H1 (cell line): ENCODE measurements around the gene SVIP. TPM values are rescaled to one million over a fixed set of nuclear protein-coding genes. Genes with fewer than 3 reads are reported as not detected.

ENCODE experiments used
- CTCF ChIA-PET: fragments of 300-600 bp; sonication (Branson Sonifier 250); formaldehyde crosslinking; loops from one replicate; lab custom pipeline; 2021; ENCODE audit not compliant: partially characterized antibody; lab: Charles Lee
- POLR2A ChIA-PET: fragments of 300-600 bp; sonication (Branson Sonifier 250); formaldehyde crosslinking; loops from one replicate; lab custom pipeline; 2021; ENCODE audit warnings: inconsistent platforms; ENCODE audit not compliant: partially characterized antibody; lab: Charles Lee
- DNase-seq, 2 experiments: peaks; one replicate each; pipeline versions ENCODE4 v3.0.0 to v3.0.0-alpha.2; 2010 to 2022; ENCODE audit warnings: low spot score in 2 of 2, low read depth in 1 of 2, mixed read lengths in 1 of 2
- FAIRE-seq: peaks from 2 replicates; lab custom pipeline; 2011; peaks lifted over from hg19 to GRCh38; lab: Jason Lieb, UNC
- H2AFZ ChIP-seq: 2 replicates; pipeline ENCODE4 v1.8.1; 2012; ENCODE audit warnings: low read length, inconsistent platforms
- H2AK5ac ChIP-seq: 2 replicates; pipeline ENCODE4 v1.6.1; 2013; ENCODE audit warnings: low read depth, low read length
- H2BK120ac ChIP-seq: replicated peaks from 2 replicates; pipeline ENCODE3; 2013; ENCODE audit warnings: low read depth, low read length, inconsistent platforms
- H2BK12ac ChIP-seq: 2 replicates; pipeline ENCODE4 v1.6.1; 2013; ENCODE audit warnings: low read depth, low read length
- H2BK15ac ChIP-seq: 2 replicates; pipeline ENCODE4 v1.6.1; 2013; ENCODE audit warnings: low read length
- H2BK20ac ChIP-seq: 2 replicates; pipeline ENCODE4 v1.6.1; 2013; ENCODE audit warnings: low read length
- H2BK5ac ChIP-seq: 2 replicates; pipeline ENCODE4 v1.6.1; 2013; ENCODE audit warnings: low read depth, low read length
- H3K14ac ChIP-seq: 2 replicates; pipeline ENCODE4 v1.6.1; 2013; ENCODE audit warnings: inconsistent platforms; ENCODE audit not compliant: insufficient read length
- H3K18ac ChIP-seq: 2 replicates; pipeline ENCODE4 v1.6.1; 2013; ENCODE audit warnings: low read length; ENCODE audit errors: extremely low read depth
- H3K23ac ChIP-seq: 2 replicates; pipeline ENCODE4 v1.6.1; 2013; ENCODE audit warnings: inconsistent platforms; ENCODE audit not compliant: insufficient read length
- H3K23me2 ChIP-seq: 2 replicates; pipeline ENCODE4 v1.6.1; 2013; ENCODE audit warnings: low read depth, low read length
- H3K27ac ChIP-seq: 2 replicates; pipeline ENCODE4 v1.6.1; 2011; ENCODE audit warnings: low read depth, low read length, inconsistent platforms
- H3K27me3 ChIP-seq, 4 experiments: replicated peaks in 1 of 4; 1 replicate in 1 of 4; 2 replicates in 3 of 4; pipeline versions ENCODE4 v1.6.1 to v1.8.1; 2011 to 2013; ENCODE audit warnings: low read length in 3 of 4, mild to moderate bottlenecking in 3 of 4, inconsistent platforms in 2 of 4, mixed read lengths in 2 of 4, moderate library complexity in 1 of 4; ENCODE audit not compliant: control insufficient read depth in 3 of 4, insufficient read depth in 3 of 4; ENCODE audit errors: extremely low read depth in 1 of 4
- H3K36me3 ChIP-seq, 4 experiments: 2 replicates each; pipeline versions ENCODE4 v1.6.1 to v1.8.1; 2011 to 2013; ENCODE audit warnings: mild to moderate bottlenecking in 4 of 4, low read length in 3 of 4, moderate library complexity in 2 of 4, control low read depth in 1 of 4, inconsistent platforms in 1 of 4; ENCODE audit not compliant: insufficient read depth in 4 of 4, control insufficient read depth in 2 of 4
- H3K4ac ChIP-seq: replicated peaks from 2 replicates; pipeline ENCODE3; 2013; ENCODE audit warnings: low read length, low read depth, mixed read lengths, inconsistent platforms; ENCODE audit not compliant: insufficient read length
- H3K4me1 ChIP-seq, 4 experiments: replicated peaks in 1 of 4; 1 replicate in 1 of 4; 2 replicates in 3 of 4; pipeline versions ENCODE4 v1.6.1 to v1.8.1; 2011 to 2013; ENCODE audit warnings: low read length in 3 of 4, inconsistent platforms in 2 of 4, mixed read lengths in 1 of 4; ENCODE audit not compliant: insufficient read depth in 4 of 4, control insufficient read depth in 3 of 4
- H3K4me2 ChIP-seq, 2 experiments: 2 replicates each; pipeline versions ENCODE4 v1.6.1 to v1.8.1; 2011 to 2013; ENCODE audit warnings: low read depth in 2 of 2, low read length in 2 of 2, control low read depth in 1 of 2, inconsistent platforms in 1 of 2, mild to moderate bottlenecking in 1 of 2; ENCODE audit not compliant: insufficient read depth in 1 of 2
- H3K4me3 ChIP-seq, 4 experiments: fragments of 200-600, 300-600 bp in 1 of 4; sonication (generic), shearing (Covaris generic), sonication (Bioruptor Twin) in 1 of 4; 2 replicates each; pipeline versions ENCODE4 v1.5.1 to v1.8.1; 2011 to 2016; ENCODE audit warnings: low read length in 4 of 4, low read depth in 3 of 4, control low read depth in 2 of 4, inconsistent platforms in 2 of 4, mild to moderate bottlenecking in 2 of 4, mixed read lengths in 1 of 4, moderate library complexity in 1 of 4; ENCODE audit not compliant: insufficient read depth in 2 of 4; ENCODE audit errors: extremely low read depth in 1 of 4
- H3K56ac ChIP-seq: replicated peaks from 2 replicates; pipeline ENCODE3; 2013; ENCODE audit warnings: low read depth, mild to moderate bottlenecking, mixed read lengths, low read length, inconsistent platforms; ENCODE audit not compliant: insufficient read length
- H3K79me1 ChIP-seq: 2 replicates; pipeline ENCODE4 v1.6.1; 2013; ENCODE audit warnings: low read depth, low read length, control low read depth
- H3K79me2 ChIP-seq, 2 experiments: 2 replicates each; pipeline versions ENCODE4 v1.6.1 to v1.8.1; 2012 to 2013; ENCODE audit warnings: low read length in 2 of 2, mild to moderate bottlenecking in 2 of 2, inconsistent platforms in 1 of 2; ENCODE audit not compliant: insufficient read depth in 2 of 2, control insufficient read depth in 1 of 2
- H3K9ac ChIP-seq, 4 experiments: replicated peaks in 1 of 4; 1 replicate in 1 of 4; 2 replicates in 3 of 4; pipeline versions ENCODE4 v1.6.1 to v1.8.1; 2011 to 2013; ENCODE audit warnings: low read depth in 3 of 4, low read length in 3 of 4, control low read depth in 2 of 4, mild to moderate bottlenecking in 2 of 4, moderate library complexity in 2 of 4, inconsistent platforms in 1 of 4; ENCODE audit errors: extremely low read depth in 1 of 4
- H3K9me3 ChIP-seq, 2 experiments: 2 replicates each; pipeline versions ENCODE4 v1.6.1 to v1.8.1; 2012 to 2013; ENCODE audit warnings: mild to moderate bottlenecking in 2 of 2, moderate library complexity in 2 of 2, control low read depth in 1 of 2, inconsistent platforms in 1 of 2, low read depth in 1 of 2, low read length in 1 of 2, mixed read lengths in 1 of 2; ENCODE audit not compliant: insufficient read depth in 2 of 2
- H4K20me1 ChIP-seq, 2 experiments: replicated peaks in 1 of 2; 2 replicates each; pipeline versions ENCODE3 to v1.8.1; 2011 to 2013; ENCODE audit warnings: inconsistent platforms in 2 of 2, low read length in 2 of 2, mild to moderate bottlenecking in 1 of 2; ENCODE audit not compliant: insufficient read depth in 2 of 2, control insufficient read depth in 1 of 2
- H4K5ac ChIP-seq: 2 replicates; pipeline ENCODE4 v1.6.1; 2013; ENCODE audit warnings: low read length, low read depth, mixed read lengths, inconsistent platforms; ENCODE audit not compliant: insufficient read length
- H4K8ac ChIP-seq: 2 replicates; pipeline ENCODE4 v1.8.0; 2013; ENCODE audit warnings: mild to moderate bottlenecking, moderate library complexity, low read length, inconsistent platforms; ENCODE audit not compliant: insufficient read depth; ENCODE audit errors: extremely low read depth
- H4K91ac ChIP-seq: replicated peaks from 2 replicates; pipeline ENCODE3; 2013; ENCODE audit warnings: low read length, mixed read lengths, inconsistent platforms; ENCODE audit not compliant: insufficient read length
- E2F6 ChIP-seq: IDR thresholded peaks from 2 replicates; pipeline ENCODE4 v1.6.1; 2012; ENCODE audit warnings: inconsistent platforms
- KDM4A ChIP-seq: IDR thresholded peaks from one replicate; pipeline ENCODE4 v1.7.1; 2012; ENCODE audit warnings: low read depth, mild to moderate bottlenecking, moderate library complexity, low read length, inconsistent platforms; ENCODE audit not compliant: severe bottlenecking
- RAD21 ChIP-seq, 2 experiments: IDR thresholded peaks in 1 of 2; conservative IDR thresholded peaks in 1 of 2; 2 replicates each; pipeline ENCODE4 v1.6.1; 2011; ENCODE audit warnings: low read depth in 2 of 2, low read length in 2 of 2, improper control_type of control experiment in 1 of 2, inconsistent platforms in 1 of 2, mild to moderate bottlenecking in 1 of 2, moderate library complexity in 1 of 2
- SIRT6 ChIP-seq: IDR thresholded peaks from one replicate; pipeline ENCODE4 v1.7.1; 2012; ENCODE audit warnings: low read length, inconsistent platforms
- SP1 ChIP-seq: IDR thresholded peaks from 2 replicates; pipeline ENCODE4 v1.6.1; 2011; ENCODE audit warnings: low read depth, low read length
- TBP ChIP-seq: IDR thresholded peaks from 2 replicates; pipeline ENCODE4 v1.6.1; 2011; ENCODE audit warnings: low read depth, low read length, improper control_type of control experiment
- WGBS, 2 experiments: shearing (Covaris generic) in 1 of 2; methylation state at CpG; one replicate each; pipeline versions ENCODE4 v1.1.6 to v1.1.7; 2013 to 2015; ENCODE audit warnings: low lambda C conversion rate in 2 of 2, mixed read lengths in 2 of 2, inconsistent platforms in 1 of 2, low coverage in 1 of 2, missing lambda C conversion rate in 1 of 2; ENCODE audit not compliant: insufficient replicate concordance in 2 of 2, insufficient coverage in 1 of 2, insufficient read length in 1 of 2; ENCODE audit errors: extremely low coverage in 1 of 2, missing lambda C conversion rate in 1 of 2; 5-methylcytosine and 5-hydroxymethylcytosine counted together
- polyA plus RNA-seq, 7 experiments: library from polyadenylated mRNA; depleted of rRNA in 3 of 7; stranded (reverse) in 5 of 7; unstranded in 2 of 7; fragments of >200 nt in 5 of 7; fragments of 200-250 nt in 2 of 7; gene quantifications; 1 replicate in 5 of 7; 2 replicates in 1 of 7; 4 replicates in 1 of 7; pipeline versions ENCODE4 v1.2.1 to v1.2.3, GENCODE V29; 2011 to 2013; ENCODE audit warnings: missing spikeins in 2 of 7, mixed read lengths in 2 of 7
- total RNA-seq: library from RNA; stranded (reverse); fragmentation: NEBNext Ultra II Directional; extraction: Animal tissue kit (Norgen Biotek cat#: 25700); gene quantifications from 2 replicates; pipeline ENCODE4 v1.2.1, GENCODE V29; 2021

SVIP gene
- total and polyA plus RNA-seq, 2 of the 8 experiments (the other 6 are each of a cell fraction or from before 2014, with no cell fraction given) = 1.2 to 11.4 TPM

GRCh38 chr11:22822203-22822602, 7.4 kb downstream of the SVIP start:
- Histone ChIP-seq H4K8ac (no peak overlapping the region), H2AK5ac (no peak overlapping the region), H2BK15ac (no peak overlapping the region), H2BK5ac (no peak overlapping the region), H3K27me3 (no peaks in the 10 kb centered on the region), H3K4me2 (no peak overlapping the region), H4K5ac (no peak overlapping the region), H3K18ac (no peak overlapping the region), H3K23ac (no peak overlapping the region), H3K79me2 (no peaks in the 10 kb centered on the region), H3K27ac (no peak overlapping the region), H2BK12ac (no peak overlapping the region), H3K4ac (no peak overlapping the region), H3K9me3 (no peaks in the 10 kb centered on the region), H2BK20ac (no peak overlapping the region), H3K79me1 (no peaks in the 10 kb centered on the region), H4K91ac (no peak overlapping the region), H3K14ac (no peak overlapping the region), H3K9ac (no peak overlapping the region), H2AFZ (no peak overlapping the region), H4K20me1 (no peaks in the 10 kb centered on the region), H3K23me2 (no peaks in the 10 kb centered on the region), H3K4me3 (no peak overlapping the region), H3K36me3 (no peaks in the 10 kb centered on the region), H3K4me1 (no peaks in the 10 kb centered on the region), H3K56ac (no peak overlapping the region), H2BK120ac (no peak overlapping the region)
- WGBS, 2 experiments = 96% methylated on average over 2 of the region's 2 CpGs; no CpG with 5 or more reads in 1 of the 2 experiments
- ChIA-PET CTCF (interaction anchor here (1.1 to 1.7 kb wide), 2 partner anchors 29 to 35 kb away, joined by 3 read pairs; no protein-coding TSS in a partner anchor), POLR2A (no interaction called here)
- DNase-seq = no peak
- FAIRE-seq = no peak
- no peak for TF ChIP-seq RAD21 (IDR thresholded peaks at IDR 0.05 in 1 of 2, conservative IDR thresholded peaks at IDR 0.05 in 1 of 2; ENCODE audit: low read depth in 2 of 2, low read length in 2 of 2)
- no peak for TF ChIP-seq SP1
- TF ChIP-seq TBP = no peak
- no peak for TF ChIP-seq E2F6
- no peak for TF ChIP-seq KDM4A
- TF ChIP-seq SIRT6 = no peak
